ENCODE data around the gene BCL10. TPM values are rescaled to one million over a fixed set of nuclear protein-coding genes. Genes with fewer than 3 reads are reported as not detected.
A peak's percentile ranks its signal among the peaks of the same experiment; 100 is the strongest.

The BCL10 gene
- total RNA-seq, 1 donor from 2014 or later = 7.8 TPM

DNA sequence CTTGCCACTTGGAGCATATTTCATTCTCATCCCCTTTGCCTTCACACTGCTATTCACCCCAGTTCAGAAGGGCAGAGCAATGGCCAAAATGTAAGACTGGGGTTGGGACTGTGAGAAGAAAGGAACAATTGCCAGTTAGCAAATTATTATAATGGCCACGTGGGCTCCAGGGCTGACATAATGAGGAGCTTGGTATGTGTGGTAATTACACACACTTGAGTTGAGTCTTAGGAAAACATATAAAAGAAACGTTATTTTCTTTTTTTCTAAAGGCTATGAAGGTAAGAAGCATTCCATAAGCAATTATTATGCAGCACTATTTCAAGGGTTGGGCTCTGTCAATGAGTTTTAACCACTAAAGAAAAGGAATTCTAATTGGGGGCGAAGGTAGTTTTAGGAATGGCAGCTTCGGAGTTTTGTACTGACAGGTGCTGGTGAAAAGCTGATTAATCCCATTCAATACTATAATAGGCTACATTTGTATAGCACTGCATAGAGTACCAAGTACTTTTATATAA lies 32.5 kb upstream of the BCL10 start:
- TF ChIP-seq, protein P1, sequence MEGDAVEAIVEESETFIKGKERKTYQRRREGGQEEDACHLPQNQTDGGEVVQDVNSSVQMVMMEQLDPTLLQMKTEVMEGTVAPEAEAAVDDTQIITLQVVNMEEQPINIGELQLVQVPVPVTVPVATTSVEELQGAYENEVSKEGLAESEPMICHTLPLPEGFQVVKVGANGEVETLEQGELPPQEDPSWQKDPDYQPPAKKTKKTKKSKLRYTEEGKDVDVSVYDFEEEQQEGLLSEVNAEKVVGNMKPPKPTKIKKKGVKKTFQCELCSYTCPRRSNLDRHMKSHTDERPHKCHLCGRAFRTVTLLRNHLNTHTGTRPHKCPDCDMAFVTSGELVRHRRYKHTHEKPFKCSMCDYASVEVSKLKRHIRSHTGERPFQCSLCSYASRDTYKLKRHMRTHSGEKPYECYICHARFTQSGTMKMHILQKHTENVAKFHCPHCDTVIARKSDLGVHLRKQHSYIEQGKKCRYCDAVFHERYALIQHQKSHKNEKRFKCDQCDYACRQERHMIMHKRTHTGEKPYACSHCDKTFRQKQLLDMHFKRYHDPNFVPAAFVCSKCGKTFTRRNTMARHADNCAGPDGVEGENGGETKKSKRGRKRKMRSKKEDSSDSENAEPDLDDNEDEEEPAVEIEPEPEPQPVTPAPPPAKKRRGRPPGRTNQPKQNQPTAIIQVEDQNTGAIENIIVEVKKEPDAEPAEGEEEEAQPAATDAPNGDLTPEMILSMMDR (IDR thresholded peaks at IDR 0.05; ENCODE audit: borderline replicate concordance) = no peak
- H3K4me3 ChIP-seq = no peak overlapping the region
- intact Hi-C loops (cut with micrococcal nuclease) = loop anchor here (2.0 to 10.0 kb wide), 4 partner anchors 90 to 383 kb away; partner anchors contain the start of gene CCN1

DNA sequence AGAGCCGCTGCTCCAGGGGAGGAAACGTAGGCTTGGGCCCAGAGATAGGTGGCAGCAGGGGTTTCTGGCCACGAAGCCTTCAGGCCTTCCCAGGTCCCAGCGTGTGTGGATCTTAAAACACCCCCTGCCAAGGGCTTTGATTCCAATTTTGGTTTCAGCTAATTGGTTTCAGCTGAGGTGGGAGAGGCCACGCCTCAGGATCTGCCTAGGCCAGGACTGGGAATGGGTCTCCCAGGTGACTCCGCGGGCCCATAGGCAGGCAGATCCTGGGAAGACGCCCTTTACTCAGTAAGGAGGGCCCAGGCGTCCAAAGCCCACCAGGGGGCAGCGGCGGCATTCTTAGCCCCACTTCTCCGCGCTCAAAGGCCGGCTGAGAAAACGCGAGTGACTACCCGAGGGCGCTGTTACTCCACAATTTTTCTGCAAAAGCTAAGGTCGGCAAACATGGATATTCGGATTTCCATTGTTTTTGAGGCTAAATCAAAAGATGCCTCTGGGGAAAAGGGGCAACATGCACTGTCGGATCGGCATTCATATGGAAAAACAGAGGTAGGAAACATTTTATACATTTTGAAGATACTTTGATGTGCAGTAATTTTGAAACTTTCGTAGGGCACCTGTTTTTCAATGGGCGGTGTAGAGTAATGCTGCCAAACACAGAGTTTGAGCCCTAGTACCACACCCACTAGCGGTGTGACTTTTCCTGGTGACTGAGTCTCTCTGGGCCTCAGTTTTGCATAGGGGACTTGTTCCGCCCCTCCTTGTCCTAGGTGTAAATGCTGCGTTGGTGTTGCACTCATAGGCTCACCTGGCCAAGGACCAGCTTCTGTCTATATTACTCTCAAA lies 31.8 kb upstream of the BCL10 start:
- peak; percentile 88 for DNase-seq
- intact Hi-C loops (cut with micrococcal nuclease) = loop anchor here (2.0 to 10.0 kb wide), 4 partner anchors 91 to 384 kb away; partner anchors contain the start of gene CCN1
- no peaks in the 10 kb centered on the region for H3K9me3 ChIP-seq (replicated peaks)
- H3K27me3 ChIP-seq (ENCODE audit: low read depth) = no peaks in the 10 kb centered on the region
- H3K4me3 ChIP-seq = peak overlapping the region; percentile 13
- no peak overlapping the region for H3K27ac ChIP-seq (replicated peaks)
- H3K36me3 ChIP-seq = no peaks in the 10 kb centered on the region
- TF ChIP-seq, protein P1 (IDR thresholded peaks at IDR 0.05; ENCODE audit: borderline replicate concordance) = peak; percentile 99
- H3K4me1 ChIP-seq = peaks cover 10% of the 10 kb centered on the region

More for the DNA sequence above, 32.5 kb upstream of the BCL10 start:
- Histone ChIP-seq H3K9me3 (replicated peaks) (no peaks in the 10 kb centered on the region), H3K4me1 (peaks cover 17% of the 10 kb centered on the region), H3K36me3 (no peaks in the 10 kb centered on the region), H3K27me3 (ENCODE audit: low read depth) (no peaks in the 10 kb centered on the region), H3K27ac (replicated peaks) (no peak overlapping the region)
- no peak for DNase-seq

DNA sequence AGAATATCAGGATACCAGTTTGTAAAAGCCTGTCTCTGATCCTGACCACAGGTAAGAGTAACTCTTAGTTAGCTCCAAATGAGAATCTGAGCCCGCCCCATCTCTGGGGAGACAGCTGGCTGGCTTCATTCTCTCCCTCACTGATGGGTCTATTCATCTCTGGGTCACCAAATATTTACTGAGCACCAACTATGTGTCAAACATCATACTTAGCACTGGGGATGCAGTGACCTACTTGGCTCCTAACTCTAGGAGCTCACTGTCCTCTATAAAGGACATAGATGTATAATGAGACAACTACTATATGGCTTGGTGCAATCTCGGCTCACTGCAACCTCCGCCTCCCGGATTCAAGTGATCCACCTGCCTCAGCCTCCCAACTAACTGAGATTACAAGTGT lies 29.8 kb upstream of the BCL10 start:
- Histone ChIP-seq H3K27ac (replicated peaks) (no peak overlapping the region), H3K27me3 (ENCODE audit: low read depth) (no peaks in the 10 kb centered on the region), H3K9me3 (replicated peaks) (no peaks in the 10 kb centered on the region), H3K36me3 (no peaks in the 10 kb centered on the region), H3K4me3 (no peak overlapping the region), H3K4me1 (peaks cover 9% of the 10 kb centered on the region)
- DNase-seq = no peak
- TF ChIP-seq, protein P1 (IDR thresholded peaks at IDR 0.05; ENCODE audit: borderline replicate concordance) = no peak
- intact Hi-C loops (cut with micrococcal nuclease) = loop anchor here (5.0 to 10.0 kb wide), 2 partner anchors 279 to 386 kb away; partner anchors contain the start of gene CCN1

DNA sequence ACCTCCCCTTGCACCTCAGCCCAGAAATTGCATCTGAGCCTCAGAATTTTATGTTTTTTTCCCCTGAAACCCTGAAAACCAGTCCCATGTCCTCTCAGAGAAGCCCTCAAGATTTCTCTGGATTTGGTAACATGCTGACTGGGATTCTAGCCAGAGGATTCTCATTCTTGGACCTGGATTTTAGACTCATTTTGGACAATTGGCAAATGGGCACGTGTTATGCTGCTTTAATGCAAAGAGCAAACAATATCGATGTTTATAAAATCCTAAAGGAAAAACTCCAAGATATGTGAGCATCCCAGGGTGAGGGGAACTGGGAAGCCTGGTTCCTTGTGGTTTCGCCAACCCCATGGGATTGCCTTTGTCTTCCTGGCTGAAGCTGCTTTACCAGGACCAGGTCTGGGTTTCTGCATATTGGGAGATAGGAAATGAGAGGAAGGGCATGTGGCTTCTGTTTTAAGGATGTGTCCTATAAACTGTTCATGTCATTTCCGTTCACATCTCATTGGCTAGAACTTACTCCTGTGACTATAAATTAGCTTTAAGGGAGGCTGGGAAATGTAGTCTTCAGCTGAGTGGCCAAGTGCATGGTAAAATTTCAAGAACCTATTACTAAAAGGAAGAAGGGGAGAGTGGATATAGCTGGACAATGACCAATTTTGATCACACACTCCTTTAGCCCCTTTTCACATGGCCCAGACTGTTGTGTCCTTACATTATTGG lies 27.2 kb upstream of the BCL10 start:
- TF ChIP-seq, protein P1 (IDR thresholded peaks at IDR 0.05; ENCODE audit: borderline replicate concordance) = no peak
- DNase-seq = no peak
- Histone ChIP-seq H3K4me3 (no peak overlapping the region), H3K9me3 (replicated peaks) (no peaks in the 10 kb centered on the region), H3K36me3 (no peaks in the 10 kb centered on the region), H3K27me3 (ENCODE audit: low read depth) (no peaks in the 10 kb centered on the region), H3K4me1 (peaks cover 12% of the 10 kb centered on the region), H3K27ac (replicated peaks) (no peak overlapping the region)
- intact Hi-C loops (cut with micrococcal nuclease) = loop anchor here (10.0 kb wide), 1 partner anchor 281 kb away; the partner anchor contains the start of gene CCN1

DNA sequence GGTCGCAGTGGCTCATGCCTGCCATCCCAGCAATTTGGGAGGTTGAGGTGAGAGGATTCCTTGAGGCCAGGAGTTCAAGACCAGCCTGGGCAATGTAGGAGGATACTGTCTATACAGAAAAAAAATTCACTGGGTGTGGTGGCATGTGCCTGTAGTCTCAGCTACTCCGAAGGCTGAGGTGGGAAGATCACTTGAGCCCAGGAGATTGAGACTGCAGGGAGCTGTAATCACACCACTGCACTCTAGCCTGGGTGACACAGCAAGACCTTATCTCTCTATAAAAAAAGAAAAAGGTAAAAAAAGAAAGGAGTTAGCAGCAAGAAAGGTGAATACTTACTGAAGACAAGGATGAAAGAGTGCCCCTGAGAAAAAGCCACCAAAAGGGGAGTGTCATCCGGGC lies 23.7 kb upstream of the BCL10 start:
- Histone ChIP-seq H3K4me1 (peaks cover 21% of the 10 kb centered on the region), H3K9me3 (replicated peaks) (no peaks in the 10 kb centered on the region), H3K36me3 (no peaks in the 10 kb centered on the region), H3K27ac (replicated peaks) (no peak overlapping the region), H3K27me3 (ENCODE audit: low read depth) (no peaks in the 10 kb centered on the region), H3K4me3 (no peak overlapping the region)
- no peak for DNase-seq
- TF ChIP-seq, protein P1 (IDR thresholded peaks at IDR 0.05; ENCODE audit: borderline replicate concordance) = no peak
- intact Hi-C loops (cut with micrococcal nuclease) = loop anchor here (10.0 kb wide), 1 partner anchor 285 kb away; the partner anchor contains the start of gene CCN1
